Caki2 (cell line): Measurements from ENCODE around the gene KRTAP5-5. TPM values are rescaled to one million over a fixed set of nuclear protein-coding genes. Genes with fewer than 3 reads are reported as not detected.
"Not testable (repeated sequence)": the region's sequence is repeated elsewhere in the genome, so short reads cannot be mapped to it uniquely, and the experiment has no call there.

Source experiments
- DNase-seq: peaks from one replicate; pipeline ENCODE4 v3.0.0-alpha.2; 2015; ENCODE audit warnings: low read depth
- in situ Hi-C: cut with HindIII; loops from 2 replicates; pipeline ENCODE4 v1.10.0; 2016; ENCODE audit warnings: low sequenced_read_pairs, low pct_unique_long_range_greater_than_20kb, mixed read lengths
- total RNA-seq: library from RNA; depleted of rRNA; stranded (reverse); fragments of >200 nt; shearing (Covaris generic); gene quantifications from 2 replicates; pipeline ENCODE4 v1.2.3, GENCODE V29; 2014; ENCODE audit warnings: low replicate concordance; rRNA removed

Gene KRTAP5-5
- not detected in 2 replicates for total RNA-seq

- no peak for DNase-seq
- in situ Hi-C loops = loop anchor here (10.0 kb wide), 1 partner anchor 95 kb away; no protein-coding TSS in a partner anchor
Observed at GRCh38 chr11:1629326-1630185, at the start of gene KRTAP5-5. TSS of gene KRTAP5-5 (plus strand) at chr11:1629775. CDS start at chr11:1629841, 66 bp downstream.

DNA sequence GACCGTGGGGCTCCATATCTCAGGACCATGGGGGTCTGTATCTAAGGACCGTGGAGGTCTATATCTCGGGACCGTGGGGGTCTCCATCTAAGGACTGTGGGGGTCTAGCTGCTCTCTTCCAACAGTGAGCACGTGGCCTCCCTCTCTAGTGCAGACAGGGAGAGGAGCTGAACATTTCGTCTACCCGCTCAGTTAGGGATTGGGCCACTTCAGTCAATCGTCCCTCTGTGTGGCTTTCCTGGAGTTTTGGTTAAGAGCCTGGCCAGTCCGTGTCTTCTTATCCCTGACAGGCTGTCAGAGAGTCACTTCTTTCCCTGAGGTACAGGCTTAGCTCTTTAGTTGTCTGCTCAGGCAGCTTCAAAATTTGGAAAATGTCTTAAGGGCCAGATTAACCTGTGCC lies 47.6 kb upstream of the KRTAP5-5 start:
- in situ Hi-C loops = no loop called here
- no peak for DNase-seq

GRCh38 chr11:1582909-1583308 lies 46.7 kb upstream of the KRTAP5-5 start:
- DNase-seq, in situ Hi-C loops: not testable (repeated sequence)

DNA sequence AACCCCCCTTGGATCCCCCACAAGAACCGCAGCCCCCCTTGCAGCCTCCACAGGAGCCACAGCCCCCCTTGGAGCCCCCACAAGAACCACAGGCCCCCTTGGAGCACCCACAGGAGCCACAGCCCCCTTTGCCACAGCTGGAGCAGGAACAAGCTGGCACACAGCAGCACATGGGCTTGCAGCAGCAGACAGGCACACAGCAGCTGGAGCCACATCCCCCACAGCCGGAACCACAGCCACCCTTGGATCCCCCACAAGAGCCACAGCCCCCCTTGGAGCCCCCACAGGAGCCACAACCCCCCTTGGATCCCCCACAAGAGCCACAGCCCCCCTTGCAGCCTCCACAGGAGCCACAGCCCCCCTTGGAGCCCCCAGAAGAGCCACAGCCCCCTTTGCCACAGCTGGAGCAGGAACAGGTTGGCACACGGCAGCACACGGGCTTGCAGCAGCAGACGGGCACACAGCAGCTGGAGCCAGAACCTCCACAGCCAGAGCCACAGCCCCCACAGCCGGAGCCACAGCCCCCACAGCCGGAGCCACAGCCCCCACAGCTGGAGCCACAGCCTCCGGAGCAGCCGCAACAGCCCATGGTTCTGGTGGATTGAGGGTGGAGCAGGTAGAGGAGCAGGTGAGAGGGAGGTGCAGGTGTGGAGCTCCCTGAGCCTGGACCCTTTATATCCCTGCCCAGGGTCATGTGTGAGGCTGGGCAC lies 44.8 kb upstream of the KRTAP5-5 start, which contains the start of gene KRTAP5-1:
Gene KRTAP5-1, minus strand, starts transcription at position 623 of the 710 bp plus-strand sequence. Its CDS starts 34 bp downstream, at position 589.
- in situ Hi-C loops = not testable (repeated sequence)

DNA sequence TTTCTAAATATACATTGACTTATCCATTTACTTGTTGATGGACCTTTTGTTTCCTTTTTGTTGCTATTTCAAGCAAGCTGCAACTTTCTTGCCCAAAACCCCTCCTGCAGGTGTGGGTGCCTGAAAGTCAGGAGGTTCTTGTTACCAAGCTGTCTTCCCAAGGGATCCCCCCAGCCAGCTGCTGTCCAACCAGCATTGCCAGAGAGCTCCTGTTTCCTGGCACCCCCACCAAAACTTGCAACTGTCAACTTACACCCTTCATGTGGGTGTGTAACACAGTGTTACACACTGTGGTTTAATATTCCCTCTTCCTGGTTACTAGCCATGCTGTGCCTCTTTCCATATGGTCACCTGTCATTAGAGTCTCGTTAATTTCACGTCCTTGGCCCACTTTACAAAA lies 42.9 kb upstream of the KRTAP5-5 start:
- in situ Hi-C loops = no loop called here

More for the DNA sequence above, 44.8 kb upstream of the KRTAP5-5 start, which contains the start of gene KRTAP5-1:
- DNase-seq = not testable (repeated sequence)

DNA sequence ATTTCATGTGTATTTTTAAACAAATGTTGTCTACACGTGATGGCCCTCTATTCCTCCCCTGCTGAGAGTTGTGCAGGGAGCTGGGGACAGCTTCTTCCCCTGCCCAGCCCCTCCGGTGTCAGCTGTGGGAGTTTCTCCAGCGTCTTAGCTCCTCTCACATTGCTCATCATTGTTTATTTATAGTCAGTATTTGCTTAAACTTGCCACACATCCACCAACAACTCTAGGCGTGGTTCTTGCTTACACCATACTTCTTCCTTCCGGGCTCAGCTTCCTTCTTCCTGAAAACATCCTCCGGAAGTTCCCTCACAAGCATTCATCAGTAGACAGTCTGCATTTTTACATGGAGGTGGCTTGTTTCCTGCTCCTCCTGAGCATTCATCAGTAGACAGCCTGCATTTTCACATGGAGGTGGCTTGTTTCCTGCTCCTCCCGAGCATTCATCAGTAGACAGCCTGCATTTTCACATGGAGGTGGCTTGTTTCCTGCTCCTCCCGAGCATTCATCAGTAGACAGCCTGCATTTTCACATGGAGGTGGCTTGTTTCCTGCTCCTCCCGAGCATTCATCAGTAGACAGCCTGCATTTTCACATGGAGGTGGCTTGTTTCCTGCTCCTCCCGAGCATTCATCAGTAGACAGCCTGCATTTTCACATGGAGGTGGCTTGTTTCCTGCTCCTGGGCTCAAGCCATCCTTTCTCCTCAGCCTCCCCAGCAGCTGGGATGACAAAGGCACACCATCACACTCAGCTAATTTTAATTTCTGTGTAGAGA lies 40.2 kb upstream of the KRTAP5-5 start:
- in situ Hi-C loops, DNase-seq: not testable (repeated sequence)

More for the DNA sequence above, 42.9 kb upstream of the KRTAP5-5 start:
- no peak for DNase-seq

DNA sequence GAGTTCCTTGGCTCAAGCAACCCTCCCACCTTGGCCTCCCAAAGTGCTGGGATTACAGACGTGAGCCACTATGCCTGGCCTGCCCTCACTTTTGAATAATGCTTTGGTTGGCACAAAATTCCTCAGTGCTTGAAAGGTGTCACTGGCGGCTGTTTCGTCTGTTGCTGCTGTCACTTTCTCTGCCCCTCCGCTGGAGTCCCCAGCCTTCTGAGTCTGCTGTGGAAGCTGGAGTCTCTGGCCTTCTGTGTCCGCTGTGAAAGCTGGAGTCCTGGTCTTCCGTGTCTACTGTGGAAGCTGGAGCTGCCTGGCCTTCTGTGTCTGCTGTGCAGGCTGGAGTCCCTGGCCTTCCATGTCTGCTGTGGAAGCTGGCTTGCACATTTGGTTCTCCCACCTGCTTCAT lies 39.6 kb upstream of the KRTAP5-5 start:
- in situ Hi-C loops = no loop called here
- DNase-seq = no peak

DNA sequence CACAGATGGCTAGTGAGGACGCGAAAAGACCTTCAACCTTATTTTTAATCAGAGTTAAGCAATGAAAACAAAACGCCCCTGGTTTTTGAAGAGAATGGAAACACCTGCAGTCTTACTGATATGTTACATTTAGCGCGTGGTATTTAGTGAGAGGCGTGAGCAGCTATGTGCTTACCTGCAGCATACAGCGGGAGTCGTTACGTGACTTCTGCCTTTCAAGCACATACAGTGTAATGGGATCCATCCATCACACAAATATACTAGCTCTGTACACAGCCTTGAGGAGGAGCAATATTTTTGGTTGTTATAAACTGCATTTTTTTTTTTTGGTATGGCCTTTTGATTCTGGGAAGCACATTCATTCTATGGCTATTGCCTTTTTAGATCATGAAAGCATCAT lies 36.9 kb upstream of the KRTAP5-5 start:
- in situ Hi-C loops = no loop called here
- no peak for DNase-seq

- DNase-seq, in situ Hi-C loops: not testable (repeated sequence)
Observed at GRCh38 chr11:1595994-1596575, 33.5 kb upstream of the KRTAP5-5 start.

GRCh38 chr11:1596576-1597121 lies 32.9 kb upstream of the KRTAP5-5 start:
- DNase-seq, in situ Hi-C loops: not testable (repeated sequence)

DNA sequence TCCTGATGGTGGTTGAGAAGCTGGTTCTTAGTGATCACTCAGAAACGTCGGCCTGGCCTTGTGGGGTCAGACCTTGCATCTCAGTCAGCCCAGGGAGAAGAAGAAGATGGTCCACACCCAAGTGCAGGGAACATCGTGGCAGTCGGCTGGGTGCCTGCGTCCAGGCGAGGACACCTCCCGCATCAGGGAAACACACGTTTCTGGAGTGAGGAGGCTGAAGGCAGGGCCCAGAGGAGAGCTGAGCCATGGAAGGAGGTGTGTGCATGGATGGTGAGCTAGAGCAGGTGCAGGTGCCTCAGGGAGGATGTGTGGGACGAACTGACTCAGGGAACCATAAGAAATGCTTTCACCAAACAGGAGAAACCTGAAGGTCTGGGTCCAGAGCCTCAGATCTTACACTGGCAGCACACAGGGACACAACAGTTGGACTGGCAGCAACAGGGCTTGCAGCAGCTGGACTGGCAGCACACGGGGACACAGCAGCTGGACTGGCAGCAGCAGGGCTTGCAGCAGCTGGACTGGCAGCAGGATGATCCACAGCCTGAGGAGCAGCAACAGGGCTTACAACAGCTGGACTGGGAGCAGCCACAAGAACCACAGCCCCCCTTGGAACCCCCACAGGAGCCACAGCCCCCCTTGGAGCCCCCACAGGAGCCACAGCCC lies 32.1 kb upstream of the KRTAP5-5 start:
- DNase-seq = no peak
- in situ Hi-C loops = no loop called here

GRCh38 chr11:1597994-1598380 lies 31.6 kb upstream of the KRTAP5-5 start, which contains the start of gene KRTAP5-2:
TSS of gene KRTAP5-2 (minus strand) at chr11:1598294. CDS start at chr11:1598250, 44 bp downstream.
- no peak for DNase-seq
- in situ Hi-C loops = no loop called here

- DNase-seq, in situ Hi-C loops: not testable (repeated sequence)
Observed at GRCh38 chr11:1598406-1598805, 31.2 kb upstream of the KRTAP5-5 start.

DNA sequence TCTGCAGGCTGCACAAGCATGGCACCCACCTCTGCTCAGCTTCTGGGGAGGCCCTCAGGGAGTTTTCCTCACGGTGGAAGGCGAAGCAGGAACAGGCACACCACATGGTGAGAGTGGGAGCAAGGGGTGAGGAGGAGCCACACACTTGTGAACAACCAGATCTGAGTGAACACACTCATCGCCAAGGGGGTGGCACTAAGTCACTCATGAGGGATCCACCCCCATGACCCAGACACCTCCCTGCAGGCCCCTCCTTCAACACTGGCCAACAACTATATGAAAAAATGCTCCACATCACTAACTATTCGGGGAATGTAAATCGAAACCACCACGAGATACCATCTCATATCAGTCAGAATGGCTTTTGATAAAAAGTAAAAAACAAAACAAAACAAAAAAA lies 30.8 kb upstream of the KRTAP5-5 start:
- DNase-seq = no peak

GRCh38 chr11:1600626-1601025 lies 28.9 kb upstream of the KRTAP5-5 start:
- in situ Hi-C loops = no loop called here
- no peak for DNase-seq

More for the DNA sequence above, 30.8 kb upstream of the KRTAP5-5 start:
- in situ Hi-C loops = no loop called here

- in situ Hi-C loops, DNase-seq: not testable (repeated sequence)
Observed at GRCh38 chr11:1601663-1602062, 27.9 kb upstream of the KRTAP5-5 start.

DNA sequence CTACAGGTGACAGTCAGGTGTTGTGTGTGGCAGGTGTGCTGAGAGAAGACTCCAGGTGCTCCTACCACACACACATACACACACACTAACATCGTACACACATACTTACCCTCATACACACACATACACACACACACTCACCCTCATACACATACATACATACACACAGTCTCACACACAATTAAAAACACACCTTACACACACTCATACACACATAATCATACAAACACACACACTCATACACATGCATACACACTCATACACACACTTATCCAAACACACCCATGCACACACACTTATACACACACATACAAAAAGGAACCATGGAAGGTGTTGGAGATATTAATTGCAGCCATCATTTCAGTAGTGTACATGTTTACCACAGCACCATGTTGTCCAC lies 25.9 kb upstream of the KRTAP5-5 start:
- DNase-seq = no peak
- in situ Hi-C loops = no loop called here
